HG03095 (cell line): ENCODE data around the gene ASTN2.

ENCODE experiments used
- ATAC-seq: cut with Tn5 transposase; IDR thresholded peaks from one replicate; pipeline ENCODE4 v1.9.1; 2021; ENCODE audit warnings: moderate library complexity; ENCODE audit not compliant: unreplicated experiment

The ASTN2 gene

DNA sequence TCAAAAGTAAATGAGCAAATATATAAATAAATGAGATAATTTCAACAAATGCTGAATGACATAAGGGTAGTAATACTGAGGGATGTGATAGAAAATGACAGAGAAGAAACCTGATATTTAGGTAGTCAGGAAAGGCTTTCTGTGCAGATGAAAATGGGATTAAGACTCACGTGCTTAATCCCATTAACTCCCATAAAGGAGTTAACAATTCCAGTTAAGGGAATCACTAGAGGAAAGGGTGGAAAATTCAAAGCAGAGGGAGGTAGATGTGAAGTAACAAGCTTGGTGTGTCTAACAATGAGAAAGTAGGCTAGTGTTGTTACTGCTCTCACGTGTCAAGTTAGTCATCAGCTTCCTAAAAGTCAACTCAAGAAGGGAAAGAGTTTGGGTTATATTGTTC is 818.2 kb downstream of the ASTN2 start:
- ATAC-seq: no peak

DNA sequence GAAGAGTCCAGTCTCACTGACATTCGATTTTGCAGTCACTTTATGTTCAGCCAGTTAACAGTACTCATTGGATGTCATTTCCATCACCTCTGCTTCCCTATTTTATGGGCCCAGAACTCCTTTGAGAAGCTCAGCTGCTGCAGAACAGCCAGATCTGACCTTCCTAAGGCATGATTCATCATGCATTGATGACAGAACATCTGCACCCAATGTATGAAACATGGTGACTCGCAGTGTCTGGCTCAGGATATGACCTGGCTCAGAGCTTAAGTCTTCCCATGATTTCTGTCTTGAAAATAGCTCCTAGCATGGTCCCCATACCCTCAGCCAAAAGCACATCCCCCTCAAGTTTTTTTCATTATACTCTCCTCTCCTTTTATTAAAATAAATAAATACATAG is 820.3 kb downstream of the ASTN2 start:
- no peak for ATAC-seq

DNA sequence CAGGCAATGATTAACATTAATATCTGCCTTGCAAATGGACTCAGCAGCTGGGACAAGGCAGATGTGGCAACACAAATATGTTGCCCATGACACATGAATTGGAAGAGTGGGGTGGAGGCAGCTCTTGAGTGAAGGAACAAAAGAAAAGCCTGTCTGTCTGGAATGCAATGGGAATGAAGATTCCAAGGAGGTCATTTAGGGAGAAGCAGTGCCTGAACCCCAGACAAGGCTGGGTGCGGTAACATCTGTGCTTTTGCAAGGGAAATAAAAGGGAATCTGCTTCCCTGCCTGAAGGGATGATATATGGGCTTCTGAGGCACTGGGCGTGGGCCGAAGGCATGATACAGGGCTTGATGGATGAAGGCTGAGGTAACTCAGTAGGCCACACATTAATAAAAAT is 821.9 kb downstream of the ASTN2 start:
- no peak for ATAC-seq

DNA sequence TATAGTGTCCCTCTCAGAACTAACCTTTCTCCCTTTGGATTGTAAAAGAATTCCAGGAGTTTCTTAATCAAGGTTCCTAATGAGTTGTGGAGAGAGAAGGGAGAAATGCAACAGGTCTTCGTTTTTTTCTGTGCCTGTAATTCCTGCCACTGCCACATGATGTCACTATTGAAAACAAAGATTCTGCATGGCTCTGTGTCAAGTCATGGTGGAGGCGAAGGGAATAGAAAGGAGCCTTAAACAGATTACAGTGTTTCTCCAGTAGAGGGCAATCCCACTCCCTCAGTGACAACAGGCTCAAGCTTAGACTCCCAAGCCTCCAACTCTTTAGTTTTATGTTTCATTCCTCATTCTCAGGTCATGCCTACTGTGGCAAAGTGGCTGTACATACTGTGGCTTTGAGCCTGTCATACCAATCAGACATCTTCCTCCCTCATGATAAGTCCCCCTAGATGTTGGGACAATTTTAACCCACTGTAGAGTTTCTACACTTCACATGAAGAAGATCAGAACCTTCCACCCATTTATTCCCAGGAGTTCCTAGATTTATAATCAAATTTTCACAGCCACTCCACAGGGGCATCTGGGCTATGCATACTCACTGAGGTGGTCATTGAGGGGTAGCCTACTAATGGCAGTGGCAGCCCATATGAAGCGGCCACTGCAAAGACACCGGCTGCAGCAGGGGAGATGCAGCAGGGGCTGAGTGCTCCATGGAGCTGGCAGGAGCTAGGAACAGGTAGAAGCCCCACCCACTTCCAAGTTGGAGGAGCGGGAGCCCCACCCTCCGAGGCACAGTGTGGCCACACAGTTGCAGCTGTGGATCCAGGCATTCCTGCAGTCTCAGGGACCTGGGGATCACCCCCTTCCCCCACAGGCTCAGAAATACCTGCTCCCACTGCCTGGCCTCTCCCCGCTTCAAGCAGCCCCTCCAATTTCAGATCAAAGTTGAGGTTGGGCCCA is 825.2 kb downstream of the ASTN2 start:
- no peak for ATAC-seq

DNA sequence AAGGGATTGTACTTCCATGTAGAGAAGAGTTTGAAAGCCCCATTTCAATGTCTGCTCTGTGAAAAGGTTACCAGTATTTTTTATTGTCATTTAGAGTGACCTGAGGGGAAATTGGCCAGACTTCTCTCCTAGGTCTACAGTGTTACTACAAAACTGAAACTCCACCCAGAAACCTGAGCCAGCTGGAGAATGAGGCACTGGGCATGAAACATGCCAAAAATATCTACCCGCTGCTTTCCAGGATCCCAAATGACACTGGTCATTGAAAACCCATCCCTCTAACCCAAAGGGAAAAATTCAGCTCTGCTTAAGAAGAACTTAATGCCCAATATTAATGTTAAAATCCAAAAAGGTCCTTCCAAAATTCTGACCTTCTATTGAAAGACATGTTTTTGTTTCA is 826.9 kb downstream of the ASTN2 start:
- no peak for ATAC-seq

DNA sequence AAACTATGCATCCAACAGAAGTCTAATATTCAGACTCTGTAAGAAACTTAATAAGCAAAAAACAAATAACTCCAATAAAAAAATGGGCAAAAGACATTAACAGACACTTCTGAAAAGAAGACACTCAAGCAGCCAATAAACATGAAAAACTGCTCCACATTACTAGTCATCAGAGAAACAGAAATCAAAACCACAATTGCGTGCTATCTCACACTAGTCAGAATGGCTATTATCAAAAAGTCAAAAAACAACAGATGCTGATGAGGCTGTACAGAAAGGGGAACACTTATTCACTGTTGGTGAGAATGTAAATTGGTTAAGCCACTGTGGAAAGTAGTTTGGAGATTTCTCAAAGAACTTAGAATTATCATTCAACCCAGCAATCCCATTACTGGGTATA is 829.0 kb downstream of the ASTN2 start:
- no peak for ATAC-seq

DNA sequence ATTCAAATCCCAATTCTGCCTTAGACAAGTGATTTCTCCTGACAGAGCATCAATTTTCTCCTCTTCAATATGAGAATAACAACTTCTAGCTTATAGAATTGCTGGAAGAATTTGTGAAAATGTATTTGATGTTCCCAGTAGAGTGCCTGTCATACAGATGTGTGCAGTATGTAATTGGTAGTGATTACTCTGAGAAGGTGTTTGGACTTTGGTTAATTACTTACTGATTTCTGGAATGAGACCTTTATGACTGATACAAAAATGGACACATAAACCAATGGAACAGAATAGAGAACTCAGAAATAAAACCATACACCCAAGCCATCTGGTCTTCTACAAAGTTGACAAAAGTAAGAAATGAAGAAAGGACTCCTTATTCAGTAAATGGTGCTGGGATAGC is 829.7 kb downstream of the ASTN2 start:
- no peak for ATAC-seq

DNA sequence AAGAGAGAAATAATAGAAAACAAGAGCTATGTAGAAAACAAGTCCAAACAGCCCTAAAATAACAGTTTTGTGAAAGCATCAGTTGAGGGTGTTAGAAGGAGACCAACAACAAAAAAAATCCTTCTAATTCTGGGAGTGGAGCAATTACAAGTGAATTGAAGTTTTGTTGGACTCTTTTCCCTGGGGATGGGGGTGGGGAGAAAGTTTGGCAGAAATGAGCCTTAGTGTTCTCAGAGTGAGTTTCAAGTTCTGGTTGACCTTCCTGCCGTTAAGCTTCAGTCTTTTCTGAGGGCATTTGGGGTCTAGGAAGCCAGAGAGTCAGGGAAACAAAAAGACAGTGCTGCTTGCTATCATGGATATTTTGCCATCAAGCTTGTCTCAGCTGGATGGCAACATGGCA is 834.0 kb downstream of the ASTN2 start:
- ATAC-seq: no peak

DNA sequence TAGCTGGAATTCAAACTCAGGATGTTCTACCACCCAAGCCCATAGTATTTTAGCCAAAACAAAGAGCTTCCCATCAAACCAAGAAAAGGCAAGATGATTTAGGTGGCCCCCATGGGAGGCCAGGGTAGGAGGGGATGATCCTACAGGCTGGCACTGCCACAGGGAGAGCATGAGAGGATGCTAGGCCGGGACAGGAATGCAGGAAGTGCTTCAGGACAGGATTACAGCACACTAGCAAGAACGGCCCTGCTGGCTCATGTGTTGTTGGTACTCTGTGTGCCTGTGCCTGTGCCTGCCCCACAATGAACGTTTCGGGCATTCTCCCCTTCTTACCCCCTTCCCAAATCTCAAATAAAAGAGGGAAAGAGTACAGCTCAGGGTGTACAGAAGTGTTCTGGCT is 838.5 kb downstream of the ASTN2 start:
- ATAC-seq: no peak

DNA sequence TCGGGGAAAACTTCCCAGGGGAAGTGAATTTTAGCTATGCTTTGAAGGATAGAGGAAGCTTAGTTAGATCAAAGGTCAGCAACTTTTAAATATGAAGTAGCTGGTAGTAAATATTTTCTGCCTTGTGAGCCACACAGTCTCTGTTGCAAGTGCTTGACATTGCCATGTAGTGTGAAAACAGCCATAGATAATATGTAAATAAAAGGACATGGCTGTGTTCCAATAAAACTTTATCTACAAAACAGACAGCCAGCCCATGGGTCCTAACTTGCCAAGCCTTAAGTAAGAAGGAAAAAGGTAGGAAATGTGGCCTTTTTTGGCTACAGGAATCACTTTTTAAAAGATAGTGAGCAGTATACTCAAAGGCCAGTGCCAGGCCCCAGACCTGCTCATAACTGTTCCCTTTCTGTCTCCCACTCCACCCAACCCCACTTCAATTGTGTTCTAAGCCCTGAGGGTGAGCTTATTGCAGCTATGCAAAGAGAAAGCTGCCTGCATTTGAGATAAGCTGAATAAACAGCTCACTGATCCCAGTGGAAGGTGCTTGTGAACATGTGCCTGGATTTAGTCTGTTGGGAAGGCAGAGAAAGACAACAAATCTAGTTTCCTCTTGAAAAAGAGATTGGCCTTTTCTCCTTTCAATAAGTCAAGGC is 840.7 kb downstream of the ASTN2 start:
- ATAC-seq: no peak

DNA sequence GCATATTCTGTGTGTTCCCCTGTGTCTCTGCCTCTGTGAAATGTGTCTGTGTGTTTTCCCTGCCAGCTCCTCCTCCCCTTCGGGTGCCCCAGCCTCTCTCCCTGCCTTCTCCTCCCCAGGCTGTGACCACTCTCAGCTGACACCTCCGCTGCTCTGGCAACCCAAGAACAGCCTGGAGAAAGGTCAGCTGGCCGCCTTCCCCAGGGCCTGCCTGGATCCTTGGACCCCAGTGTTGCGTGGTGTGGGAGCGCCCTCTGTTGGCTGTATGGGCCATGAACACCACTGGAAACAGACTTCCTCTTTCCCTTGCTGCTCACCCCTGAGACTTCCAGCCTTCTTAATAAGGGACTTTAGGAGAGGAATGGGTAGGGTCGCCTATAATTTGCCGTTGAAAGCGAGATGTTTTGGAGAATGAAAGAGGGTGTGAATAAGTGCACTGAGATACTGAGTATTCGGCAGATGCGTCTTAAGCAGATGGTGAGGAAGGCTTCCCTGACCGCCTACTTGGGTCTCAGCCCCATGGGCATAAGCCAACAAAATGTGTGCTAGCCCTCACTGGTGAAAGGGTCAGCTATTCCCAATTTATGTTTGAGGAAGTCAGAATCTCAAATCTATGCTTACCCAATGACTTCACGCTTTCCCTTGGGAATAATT is 842.6 kb downstream of the ASTN2 start:
- no peak for ATAC-seq

DNA sequence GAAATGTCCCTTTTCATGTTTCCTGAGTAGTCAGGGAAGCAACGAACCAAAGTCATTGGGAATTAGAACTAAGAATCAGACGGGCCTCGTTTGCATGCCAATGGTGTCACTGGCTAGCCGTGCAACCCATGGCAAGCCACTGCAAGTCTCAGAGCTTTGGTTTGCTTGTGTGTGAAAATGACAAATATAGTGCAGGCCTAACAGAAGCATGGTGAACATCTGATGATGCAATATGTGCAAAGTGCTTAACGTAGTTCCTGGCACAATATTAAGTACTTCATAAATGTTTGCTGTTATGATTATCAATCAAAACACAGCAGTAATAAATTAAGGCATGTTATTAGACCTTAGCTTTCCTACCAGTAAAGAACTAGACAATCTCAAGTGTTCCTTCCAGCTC is 845.7 kb downstream of the ASTN2 start:
- no peak for ATAC-seq

DNA sequence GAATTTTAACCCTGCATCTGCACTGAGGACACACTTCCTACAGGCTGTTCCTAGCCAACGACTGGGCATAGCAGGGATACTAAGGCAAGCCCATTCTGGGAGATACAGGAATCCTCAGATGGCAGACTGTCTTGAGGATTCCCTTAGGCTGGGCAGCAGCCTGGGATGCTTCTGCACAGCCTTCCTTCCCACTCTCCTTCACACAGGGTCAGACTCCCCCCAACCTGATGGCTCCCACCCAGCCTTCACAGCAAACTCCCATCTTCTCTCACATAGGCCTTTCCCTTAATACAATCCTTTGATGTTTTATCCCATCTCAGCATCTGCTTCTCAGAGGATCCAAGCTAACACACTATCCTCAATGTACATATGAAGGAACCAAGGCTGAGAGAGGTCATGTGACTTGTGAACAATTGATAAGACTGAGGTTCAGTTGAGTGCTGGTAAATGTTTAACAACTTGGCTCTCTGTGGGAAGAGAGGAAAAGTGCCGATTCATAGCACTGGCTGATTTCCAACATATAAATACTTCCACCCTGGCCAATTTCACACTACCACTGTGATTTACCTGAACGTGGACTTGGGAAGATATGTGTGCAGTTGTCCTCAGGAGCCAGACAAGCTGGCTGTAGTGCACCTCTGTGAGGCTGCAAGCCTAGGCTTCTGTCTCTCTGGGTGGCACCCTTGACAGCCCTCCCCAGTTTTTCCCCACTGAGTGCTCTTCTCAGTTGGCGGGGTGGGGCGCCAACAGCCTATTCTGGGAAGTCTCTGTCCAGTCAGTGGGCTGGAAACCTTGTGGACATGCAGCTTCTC is 848.0 kb downstream of the ASTN2 start:
- ATAC-seq: no peak

DNA sequence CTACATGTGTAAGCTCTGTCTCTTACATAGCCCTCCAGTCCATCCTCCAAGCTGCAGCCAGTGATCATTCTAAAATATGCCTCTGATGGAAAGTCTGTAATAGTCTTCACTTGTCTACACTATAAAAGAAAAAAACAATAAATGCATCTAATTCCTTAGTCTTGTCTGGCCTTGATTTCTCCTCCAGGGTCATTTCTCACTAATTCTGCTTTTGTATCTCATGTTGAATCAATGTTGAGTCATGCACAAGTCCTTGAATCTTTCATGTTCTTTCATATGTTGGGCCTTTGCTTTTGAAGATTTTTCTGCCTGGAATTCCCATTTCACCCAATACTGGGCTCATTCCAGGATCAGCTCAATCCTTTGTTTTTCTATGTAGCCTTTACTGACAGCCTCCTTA is 848.9 kb downstream of the ASTN2 start:
- no peak for ATAC-seq

DNA sequence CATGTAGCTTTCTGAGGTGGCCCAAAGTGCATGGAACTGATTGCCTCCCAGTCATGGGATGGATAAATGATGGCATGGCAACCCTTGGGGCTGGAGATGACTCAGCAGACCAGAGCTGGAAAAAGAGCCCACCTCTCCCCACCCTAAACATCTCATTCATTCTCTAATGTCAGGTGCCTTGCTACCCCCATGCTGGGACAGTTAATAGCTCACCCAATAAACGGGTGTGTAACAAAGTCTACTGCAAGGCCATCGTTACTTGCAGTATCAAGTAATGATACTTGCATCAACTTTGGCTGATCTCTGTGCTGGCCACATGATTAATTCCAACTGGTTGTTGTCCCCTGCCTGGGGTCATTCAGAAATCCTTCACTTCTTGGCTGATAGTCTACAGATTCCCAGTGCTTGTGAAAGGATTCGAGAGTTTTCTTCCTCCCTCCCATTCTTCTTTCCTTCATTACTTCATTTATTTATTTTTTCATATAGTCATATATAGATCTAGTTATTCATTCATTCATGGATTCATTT is 850.5 kb downstream of the ASTN2 start:
- ATAC-seq: no peak

DNA sequence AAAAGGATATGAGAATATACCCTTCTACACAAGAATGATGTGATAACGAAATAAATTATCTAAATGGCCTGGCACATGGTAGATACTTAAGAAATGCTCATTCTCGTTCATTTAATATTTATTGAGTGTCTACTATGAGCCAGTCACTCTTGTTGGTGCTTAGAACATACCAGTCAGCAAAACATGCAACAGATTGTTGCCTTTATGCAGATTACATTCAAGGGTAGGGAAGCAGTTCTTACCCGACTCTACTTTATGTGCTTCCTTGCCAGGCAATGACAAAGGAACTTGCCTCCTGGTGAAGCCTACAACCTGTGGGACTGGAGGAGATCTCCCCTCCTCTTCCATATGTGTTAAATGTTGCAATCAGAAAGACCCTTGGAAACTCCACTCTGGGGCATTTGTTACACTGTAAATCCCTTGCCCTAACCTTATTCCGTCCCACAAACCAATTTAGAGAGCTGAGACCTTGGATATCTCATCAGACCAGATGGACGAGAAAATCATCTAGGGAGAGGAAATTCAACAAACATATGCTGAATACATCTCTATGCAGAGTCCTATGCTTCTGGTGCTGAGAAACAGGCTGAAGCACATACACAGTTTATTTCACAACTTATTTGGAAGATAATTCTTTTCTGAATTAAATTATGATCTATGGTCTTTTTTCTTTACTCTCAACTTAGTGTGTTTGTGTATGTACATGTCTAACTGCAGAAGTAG is 855.9 kb downstream of the ASTN2 start:
- no peak for ATAC-seq

DNA sequence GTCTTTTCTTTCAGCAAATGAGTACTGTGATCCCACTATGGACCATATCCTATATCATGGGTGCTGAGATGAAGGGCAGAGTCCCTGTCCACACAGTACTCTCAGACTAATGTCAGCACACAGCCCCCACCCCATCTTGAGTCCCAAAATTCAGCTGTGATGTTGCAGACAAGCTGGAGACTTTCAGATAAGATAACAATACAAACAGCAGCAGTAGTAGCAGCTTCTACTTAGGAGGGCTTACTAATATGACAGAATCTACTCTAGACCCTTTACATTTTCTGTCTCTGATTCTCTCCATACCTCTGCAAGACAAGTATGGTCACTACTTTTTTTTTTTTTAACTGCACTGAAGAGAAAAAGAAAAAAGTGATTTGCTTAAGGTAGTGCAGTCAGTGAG is 856.8 kb downstream of the ASTN2 start:
- no peak for ATAC-seq

DNA sequence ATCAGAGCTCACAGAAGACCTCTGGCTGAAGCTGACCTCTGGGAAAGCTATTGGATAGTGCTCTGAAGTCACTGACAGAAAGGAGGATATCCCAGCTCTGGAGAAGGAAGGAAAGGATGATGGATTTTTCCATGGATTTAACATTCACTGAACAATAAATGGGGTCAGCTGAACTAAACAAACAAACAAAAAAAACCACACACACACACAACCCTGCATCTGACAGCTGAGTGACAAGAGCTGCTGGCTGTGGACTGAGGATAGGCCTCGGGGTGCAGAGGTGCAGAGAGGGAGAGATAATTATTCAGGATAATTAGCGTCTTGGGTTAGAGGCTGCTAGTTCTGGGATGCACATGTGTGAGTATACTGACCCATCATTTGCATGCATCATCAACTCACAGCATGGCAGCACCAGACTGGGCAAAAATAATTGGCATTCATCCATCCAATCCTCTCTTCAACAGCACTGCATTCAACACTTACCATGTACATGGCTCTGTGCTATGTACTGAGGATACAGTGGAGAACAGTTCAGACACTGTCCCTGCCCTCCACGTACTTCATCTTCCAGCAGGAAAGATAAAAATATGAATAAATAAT is 859.2 kb downstream of the ASTN2 start:
- no peak for ATAC-seq

DNA sequence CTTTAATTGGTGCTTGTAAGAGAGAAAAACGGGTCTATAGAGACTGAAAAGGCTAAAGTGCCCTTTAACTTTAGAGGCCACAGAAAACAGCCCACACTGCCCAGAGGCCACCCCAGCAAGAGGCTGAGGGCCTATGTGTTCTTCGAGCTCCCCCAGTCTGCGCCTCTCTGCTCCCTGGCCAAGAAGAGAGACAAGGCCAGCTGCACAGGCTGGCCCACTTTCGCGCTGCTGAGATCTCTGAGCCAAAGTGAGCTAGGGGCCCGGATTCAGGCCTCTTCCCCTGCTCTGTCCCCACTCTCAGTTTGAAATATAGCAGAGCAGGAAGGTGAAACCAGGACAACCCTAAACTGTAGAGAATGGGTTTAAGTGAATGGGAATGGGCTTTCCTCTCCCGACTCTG is 859.7 kb downstream of the ASTN2 start:
- ATAC-seq: no peak
